ENCODE data around the gene ERICH4.
A peak's percentile ranks its signal among the peaks of the same experiment; 100 is the strongest.
"Not testable (repeated sequence)": the region's sequence is repeated elsewhere in the genome, so short reads cannot be mapped to it uniquely, and the experiment has no call there.

ERICH4 gene

GRCh38 chr19:41414461-41414860 is 28.5 kb upstream of the ERICH4 start:
- DNase-seq (ENCODE audit: low read depth): no peak

GRCh38 chr19:41415154-41415571 is 27.8 kb upstream of the ERICH4 start:
- no peak for DNase-seq (ENCODE audit: low read depth)

DNA sequence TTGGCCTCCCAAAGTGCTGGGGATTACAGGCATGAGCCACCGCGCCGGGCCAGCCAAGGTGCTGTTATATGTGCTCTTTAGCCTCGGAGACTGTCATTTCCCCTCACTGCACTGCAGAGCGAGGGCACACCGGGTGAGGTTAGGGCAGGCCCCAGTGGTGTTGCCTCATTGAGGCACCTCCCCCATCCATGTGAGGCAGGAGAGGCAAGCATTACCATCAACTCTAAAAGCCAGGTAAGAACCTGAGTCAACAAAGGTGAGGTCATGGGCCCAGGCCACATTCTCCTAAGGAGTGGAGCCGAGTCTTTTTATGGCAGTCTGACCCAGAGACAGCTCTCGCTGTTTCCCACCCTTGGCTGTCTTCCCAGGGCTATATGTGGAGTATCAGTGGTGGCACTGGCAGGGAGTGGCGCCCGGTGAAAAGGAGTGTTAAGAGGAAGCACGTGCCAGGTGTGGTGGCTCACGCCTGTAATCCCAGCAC is 26.7 kb upstream of the ERICH4 start:
- DNase-seq (ENCODE audit: low read depth): no peak

GRCh38 chr19:41420101-41420880 is 22.7 kb upstream of the ERICH4 start:
- no peak for DNase-seq (ENCODE audit: low read depth)

DNA sequence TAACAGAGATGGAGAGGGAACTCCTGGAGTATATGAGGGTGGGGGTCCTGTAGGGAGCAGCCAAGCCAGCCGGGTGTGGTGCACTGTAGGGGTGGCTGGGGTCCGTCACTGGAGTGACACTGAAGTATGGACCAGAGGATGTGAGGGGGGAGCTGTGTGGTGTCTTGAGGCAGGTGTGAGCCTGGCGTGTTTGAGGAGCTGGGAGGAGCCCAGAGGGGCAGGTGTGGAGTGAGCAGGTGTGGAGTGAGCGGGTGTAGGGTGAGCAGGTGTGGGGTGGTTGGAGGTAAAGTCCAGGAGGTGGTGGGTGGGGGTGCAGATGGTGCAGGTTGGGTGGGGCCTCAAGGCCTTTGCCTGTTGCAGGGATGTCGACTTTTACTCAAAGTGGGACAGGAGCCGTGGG is 21.6 kb upstream of the ERICH4 start:
- DNase-seq (ENCODE audit: low read depth): no peak

GRCh38 chr19:41421973-41422372 is 21.0 kb upstream of the ERICH4 start:
- no peak for DNase-seq (ENCODE audit: low read depth)

DNA sequence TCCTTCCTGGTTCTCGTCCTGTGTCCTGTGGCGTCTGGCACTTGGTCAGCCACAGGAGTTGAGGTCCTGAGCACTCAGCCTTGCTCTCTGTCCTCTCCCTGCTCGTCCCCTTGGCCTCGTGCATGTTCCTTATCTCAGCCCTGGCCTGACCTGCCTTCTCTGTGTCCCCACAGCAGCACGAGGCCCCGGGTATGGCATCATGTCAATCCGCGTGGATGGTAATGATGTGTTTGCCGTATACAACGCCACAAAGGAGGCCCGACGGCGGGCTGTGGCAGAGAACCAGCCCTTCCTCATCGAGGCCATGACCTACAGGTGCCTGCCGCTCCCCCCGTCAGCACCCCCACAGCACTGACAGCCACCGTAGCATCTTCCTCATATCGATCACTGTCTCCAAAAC is 20.5 kb upstream of the ERICH4 start:
- DNase-seq (ENCODE audit: low read depth): no peak

DNA sequence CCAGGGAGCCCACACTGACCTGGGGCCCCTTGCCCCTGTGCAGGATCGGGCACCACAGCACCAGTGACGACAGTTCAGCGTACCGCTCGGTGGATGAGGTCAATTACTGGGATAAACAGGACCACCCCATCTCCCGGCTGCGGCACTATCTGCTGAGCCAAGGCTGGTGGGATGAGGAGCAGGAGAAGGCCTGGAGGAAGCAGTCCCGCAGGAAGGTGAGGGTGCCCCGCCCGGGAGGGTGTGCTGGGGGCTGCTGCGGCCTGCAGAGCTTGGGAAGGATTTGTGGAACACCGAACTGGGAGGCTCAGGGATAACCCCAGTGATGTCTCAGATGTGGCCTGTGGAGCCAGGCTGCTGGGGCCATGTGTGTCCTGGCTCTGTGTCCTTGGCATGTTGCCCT is 20.0 kb upstream of the ERICH4 start:
- no peak for DNase-seq (ENCODE audit: low read depth)

DNA sequence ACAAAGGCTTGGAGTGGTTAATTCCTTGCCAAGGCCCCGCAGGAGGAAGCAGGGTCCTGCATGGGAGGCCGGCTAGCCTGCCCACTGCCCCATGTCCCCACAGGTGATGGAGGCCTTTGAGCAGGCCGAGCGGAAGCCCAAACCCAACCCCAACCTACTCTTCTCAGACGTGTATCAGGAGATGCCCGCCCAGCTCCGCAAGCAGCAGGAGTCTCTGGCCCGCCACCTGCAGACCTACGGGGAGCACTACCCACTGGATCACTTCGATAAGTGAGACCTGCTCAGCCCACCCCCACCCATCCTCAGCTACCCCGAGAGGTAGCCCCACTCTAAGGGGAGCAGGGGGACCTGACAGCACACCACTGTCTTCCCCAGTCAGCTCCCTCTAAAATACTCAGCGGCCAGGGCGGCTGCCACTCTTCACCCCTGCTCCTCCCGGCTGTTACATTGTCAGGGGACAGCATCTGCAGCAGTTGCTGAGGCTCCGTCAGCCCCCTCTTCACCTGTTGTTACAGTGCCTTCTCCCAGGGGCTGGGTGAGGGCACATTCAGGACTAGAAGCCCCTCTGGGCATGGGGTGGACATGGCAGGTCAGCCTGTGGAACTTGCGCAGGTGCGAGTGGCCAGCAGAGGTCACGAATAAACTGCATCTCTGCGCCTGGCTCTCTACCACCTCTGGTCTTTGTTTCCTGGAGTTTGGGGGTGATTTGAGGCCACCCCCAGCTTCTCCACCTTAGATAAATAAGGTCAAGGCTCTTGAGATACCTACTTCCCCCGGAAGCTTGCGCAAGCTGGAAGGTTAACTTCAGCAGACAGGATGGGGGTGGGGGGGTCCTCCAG is 18.4 kb upstream of the ERICH4 start:
- DNase-seq (ENCODE audit: low read depth): no peak

DNA sequence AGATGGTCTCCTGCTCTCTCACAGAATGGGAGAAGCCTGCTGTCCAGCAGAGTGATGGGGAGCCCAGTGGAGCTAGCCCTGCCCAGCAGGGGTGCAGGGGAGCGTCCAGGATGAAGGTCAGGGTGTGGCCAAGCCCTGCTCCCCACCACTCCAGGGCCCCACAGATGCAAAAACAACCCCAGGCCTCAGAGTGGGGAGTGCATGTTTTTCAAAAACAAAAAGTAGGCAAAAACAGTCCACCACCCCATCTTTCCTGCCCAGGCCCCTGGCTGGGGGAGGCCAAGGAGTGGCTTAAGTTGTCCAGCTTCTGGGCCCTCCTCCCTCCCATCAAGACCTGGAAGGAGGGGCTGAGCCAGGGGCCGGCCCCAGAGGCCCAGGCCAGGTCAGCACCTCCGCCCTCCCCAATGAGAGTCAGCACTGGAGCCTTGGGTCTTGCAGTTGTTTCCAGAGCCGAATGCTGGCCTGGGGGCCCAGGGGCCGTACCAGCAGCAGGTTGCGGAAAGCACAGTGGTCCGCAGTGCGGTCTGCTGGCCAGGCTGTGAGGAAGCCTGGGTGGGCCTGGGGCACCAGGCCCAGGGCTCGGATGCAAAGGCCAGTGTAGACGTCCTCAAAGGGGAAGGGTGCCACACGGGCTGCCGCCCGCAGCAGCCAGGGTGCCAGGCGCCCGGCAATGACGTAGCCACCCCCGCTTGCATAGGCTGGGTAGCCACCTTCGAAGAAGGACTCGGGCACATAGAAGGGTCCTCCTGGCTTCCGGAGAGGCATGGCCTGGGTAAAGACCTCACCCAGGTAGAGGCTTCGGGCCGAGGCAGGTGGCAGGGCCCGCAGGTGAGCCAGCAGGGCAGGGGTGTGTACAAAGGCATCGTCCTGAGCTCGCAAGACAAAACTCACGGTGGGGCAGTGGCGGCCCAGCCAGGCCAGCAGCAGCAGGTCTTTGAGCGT is 17.5 kb upstream of the ERICH4 start:
- DNase-seq (ENCODE audit: low read depth): no peak

DNA sequence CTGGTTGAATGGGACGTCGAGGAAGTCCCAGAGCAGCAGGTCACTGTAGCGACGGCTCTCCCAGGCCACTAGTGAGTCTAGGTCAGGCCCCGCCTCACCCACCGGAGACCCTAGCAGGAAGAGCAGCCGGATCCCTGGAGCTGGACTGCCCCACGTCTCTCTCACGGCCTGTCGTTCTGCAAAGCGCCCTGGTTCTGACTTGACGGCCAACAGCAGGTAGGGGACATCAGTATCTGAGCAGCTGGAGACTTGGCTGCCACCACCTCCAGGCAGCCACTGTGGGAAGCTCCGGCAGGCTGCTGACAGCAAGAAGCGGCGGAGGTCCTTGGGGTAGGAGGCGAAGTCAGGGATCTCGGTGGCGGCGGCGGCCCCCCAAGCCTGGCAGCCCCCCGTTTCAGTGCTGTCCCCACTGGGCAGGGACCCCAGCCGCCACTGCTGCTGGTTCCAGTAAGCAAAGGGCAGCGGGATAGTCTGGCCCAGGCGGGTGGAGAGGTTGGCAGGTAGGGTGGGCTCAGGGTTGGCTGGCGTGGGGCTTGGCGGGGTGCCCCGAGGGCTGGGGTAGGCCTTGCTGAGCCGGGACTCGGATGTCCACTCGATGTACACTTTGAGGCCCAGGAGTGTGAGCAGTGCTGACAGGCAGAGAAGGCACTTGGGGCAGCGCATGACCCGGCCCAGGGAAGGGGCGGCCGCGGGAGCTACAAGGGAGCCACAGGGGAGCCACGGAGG is 16.7 kb upstream of the ERICH4 start:
- DNase-seq (ENCODE audit: low read depth): no peak

GRCh38 chr19:41426952-41427646 is 15.9 kb upstream of the ERICH4 start, which contains the start of gene B3GNT8:
B3GNT8 (minus strand) TSS chr19:41427374; CDS start chr19:41426778, 596 bp downstream.
- peak; percentile 75 for DNase-seq (ENCODE audit: low read depth)

DNA sequence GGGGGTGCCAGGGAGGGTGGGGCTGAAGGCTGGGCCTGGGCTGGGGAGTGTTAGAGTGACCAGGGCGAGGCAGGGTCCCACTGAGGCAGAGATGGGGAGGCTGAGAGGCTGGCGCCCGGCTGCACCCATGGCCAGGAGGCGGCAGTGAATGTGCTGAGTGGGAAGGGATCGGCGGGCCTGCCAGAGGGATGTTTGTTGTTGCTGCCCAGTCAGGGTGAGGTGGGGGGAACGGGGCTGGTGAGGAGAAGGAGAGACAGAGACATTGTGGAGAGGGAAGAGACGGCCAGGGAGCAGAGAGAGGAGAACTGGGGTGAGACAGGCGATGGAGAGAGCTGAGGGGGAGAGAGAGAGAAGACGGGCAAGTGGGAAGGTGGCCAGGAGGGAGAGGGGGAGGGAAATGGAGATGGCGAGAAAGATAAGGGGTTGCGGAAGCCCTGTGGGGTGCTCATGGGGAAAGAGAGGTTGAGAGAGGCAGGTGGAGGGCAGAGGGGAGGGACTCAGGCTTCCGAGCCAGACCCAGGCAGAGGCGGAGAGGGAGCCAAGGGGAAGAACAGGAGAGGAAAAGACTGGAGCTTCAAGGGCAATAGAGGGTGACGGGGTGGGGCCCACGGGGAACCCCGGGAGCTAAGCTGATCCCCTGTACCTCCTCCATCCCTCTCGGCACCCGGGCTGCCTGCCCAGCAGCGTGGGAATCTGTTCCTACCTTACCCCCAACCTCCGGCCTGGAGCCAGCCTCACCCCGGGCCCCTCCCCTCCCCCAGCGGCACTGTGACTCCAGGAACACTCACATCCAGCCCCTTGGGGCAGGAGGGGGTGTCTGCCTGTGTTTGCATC is 15.1 kb upstream of the ERICH4 start:
- DNase-seq (ENCODE audit: low read depth): peak; percentile 33

DNA sequence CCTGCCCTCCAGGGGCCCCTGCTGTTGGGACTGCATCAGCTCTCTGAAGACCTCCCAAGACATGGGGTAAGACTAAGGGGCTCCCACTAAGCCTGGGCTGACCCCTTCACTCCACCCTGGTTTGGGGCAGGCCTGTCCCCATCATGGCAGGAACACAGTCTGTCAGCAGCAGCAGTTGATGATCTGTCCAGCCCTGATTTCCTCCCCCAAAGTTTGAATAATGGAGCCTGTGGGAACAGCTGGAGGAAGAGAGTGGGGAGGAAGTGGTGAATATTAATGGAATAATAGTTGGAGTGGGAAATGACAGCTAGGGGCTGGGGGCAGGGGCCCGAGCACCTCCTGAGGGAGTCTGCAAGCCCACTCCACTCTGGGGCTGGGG is 14.5 kb upstream of the ERICH4 start:
- no peak for DNase-seq (ENCODE audit: low read depth)

- peak; percentile 15 for DNase-seq (ENCODE audit: low read depth)
Measured at GRCh38 chr19:41430922-41431321, 12.0 kb upstream of the ERICH4 start.

GRCh38 chr19:41431426-41432386 is 11.2 kb upstream of the ERICH4 start:
- peak; percentile 43 for DNase-seq (ENCODE audit: low read depth)

DNA sequence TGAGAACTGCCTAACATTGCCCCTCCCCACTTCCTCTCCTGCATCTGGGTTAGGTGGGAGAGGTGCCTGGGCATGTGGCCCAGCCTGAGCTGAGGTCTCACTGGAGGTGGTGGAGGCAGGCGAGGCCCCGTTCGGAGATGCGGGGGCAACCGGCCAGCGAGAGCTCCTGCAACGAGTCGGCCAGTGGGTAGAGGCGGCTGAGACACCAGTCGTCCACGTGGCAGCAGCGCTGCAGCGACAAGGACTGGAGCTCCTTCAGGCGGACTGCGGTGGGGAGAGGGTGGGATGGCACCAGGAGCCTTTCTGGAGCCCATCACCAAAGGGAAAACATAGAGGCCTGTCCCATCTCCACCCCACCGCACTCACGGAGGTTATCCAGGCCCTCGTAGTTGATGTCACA is 9.8 kb upstream of the ERICH4 start:
- no peak for DNase-seq (ENCODE audit: low read depth)

DNA sequence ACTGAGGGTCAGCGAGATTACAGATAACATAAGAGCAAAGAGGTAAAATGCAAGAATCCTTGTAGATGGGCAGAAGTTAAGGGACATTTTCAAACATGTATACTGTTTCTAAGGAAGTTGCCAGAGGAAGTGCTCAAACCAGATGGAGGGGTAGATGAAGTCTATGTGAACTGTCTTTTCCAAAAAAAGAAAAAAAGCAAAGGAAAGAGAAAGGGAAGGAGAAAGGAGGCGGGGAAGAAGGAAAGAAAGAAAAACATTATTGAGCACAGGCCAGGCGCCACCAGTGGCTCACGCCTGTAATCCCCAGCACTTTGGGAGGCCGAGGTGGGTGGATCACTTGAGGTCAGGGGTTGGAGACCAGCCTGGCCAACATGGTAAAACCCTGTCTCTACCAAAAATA is 8.5 kb upstream of the ERICH4 start:
- DNase-seq (ENCODE audit: low read depth): no peak

DNA sequence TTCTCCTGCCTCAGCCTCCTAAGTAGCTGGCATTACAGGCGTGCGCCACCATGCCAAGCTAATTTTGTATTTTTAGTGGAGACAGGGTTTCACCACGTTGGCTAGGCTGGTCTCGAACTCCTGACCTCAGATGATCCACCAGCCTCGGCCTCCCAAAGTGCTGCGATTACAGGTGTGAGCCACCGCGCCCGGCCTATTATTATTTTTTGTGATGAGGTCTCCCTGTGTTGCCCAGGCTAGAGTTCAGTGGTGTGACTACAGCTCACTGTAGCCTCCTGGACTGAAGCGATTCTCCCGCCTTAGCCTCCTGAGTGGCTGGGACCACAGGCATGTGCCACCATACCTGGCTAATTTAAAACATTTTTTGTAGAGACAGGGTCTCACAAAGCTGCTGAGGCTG is 7.6 kb upstream of the ERICH4 start:
- DNase-seq (ENCODE audit: low read depth): not testable (repeated sequence)
